ENCODE measurements around the gene HEXD. TPM values are rescaled to one million over a fixed set of nuclear protein-coding genes. Genes with fewer than 3 reads are reported as not detected.

Gene HEXD
- polyA plus RNA-seq, 6 donors from 2014 or later: 10.8 to 30.5 (median 18.2) TPM

GRCh38 chr17:82385559-82386254 is 32.4 kb upstream of the HEXD start:
- H3K4me3 Mint-ChIP-seq: no peak overlapping the region
- H3K4me1 Mint-ChIP-seq: peaks cover 2 to 14% (median 8%) of the 10 kb centered on the region in 3 donors
- DNase-seq: no peak
- H3K36me3 Mint-ChIP-seq: no peaks in the 10 kb centered on the region
- peaks cover 9 to 48% (median 9%) of the 10 kb centered on the region in 3 donors for H3K27me3 Mint-ChIP-seq
- peaks cover 0 to 2% (median 0%) of the 10 kb centered on the region in 7 donors for H3K9me3 Mint-ChIP-seq
- ATAC-seq (ENCODE audit: low read depth in 2 of 2): no peak
- no peak overlapping the region for H3K27ac Mint-ChIP-seq

GRCh38 chr17:82386255-82386831 is 31.8 kb upstream of the HEXD start:
- H3K27me3 Mint-ChIP-seq: peaks cover 3 to 41% (median 5%) of the 10 kb centered on the region in 3 donors
- peaks cover 2 to 10% (median 8%) of the 10 kb centered on the region in 3 donors for H3K4me1 Mint-ChIP-seq
- H3K9me3 Mint-ChIP-seq: no peaks in the 10 kb centered on the region
- H3K4me3 Mint-ChIP-seq: no peak overlapping the region
- ATAC-seq (ENCODE audit: low read depth in 2 of 2): no peak
- H3K27ac Mint-ChIP-seq: peak overlapping the region in 1 of 6 donors; percentile 69
- DNase-seq: no peak
- no peaks in the 10 kb centered on the region for H3K36me3 Mint-ChIP-seq

- peak overlapping the region in 1 of 6 donors; percentile 72 for H3K27ac Mint-ChIP-seq
- DNase-seq: no peak
Measured at GRCh38 chr17:82386881-82387704, 31.1 kb upstream of the HEXD start.

GRCh38 chr17:82387705-82388106 is 30.4 kb upstream of the HEXD start:
- ATAC-seq (ENCODE audit: low read depth in 2 of 2) (no peak), DNase-seq (no peak)
- Mint-ChIP-seq H3K9me3 (no peaks in the 10 kb centered on the region), H3K27ac (peak overlapping the region in 2 of 6 donors; percentile 54 to 72), H3K36me3 (no peaks in the 10 kb centered on the region), H3K27me3 (peaks cover 0 to 32% (median 3%) of the 10 kb centered on the region in 3 donors), H3K4me1 (peaks cover 2 to 8% (median 7%) of the 10 kb centered on the region in 3 donors), H3K4me3 (no peak overlapping the region)

More at GRCh38 chr17:82386881-82387704, 31.1 kb upstream of the HEXD start:
- Mint-ChIP-seq H3K4me3 (no peak overlapping the region), H3K27me3 (peaks cover 0 to 36% (median 3%) of the 10 kb centered on the region in 3 donors), H3K36me3 (no peaks in the 10 kb centered on the region), H3K9me3 (no peaks in the 10 kb centered on the region), H3K4me1 (peaks cover 2 to 8% (median 7%) of the 10 kb centered on the region in 3 donors)
- no peak for ATAC-seq (ENCODE audit: low read depth in 2 of 2)

- no peak overlapping the region for H3K4me3 Mint-ChIP-seq
- H3K27ac Mint-ChIP-seq: peak overlapping the region in 1 of 6 donors; percentile 54
- no peak for DNase-seq
- H3K27me3 Mint-ChIP-seq: peaks cover 0 to 27% (median 3%) of the 10 kb centered on the region in 3 donors
- no peaks in the 10 kb centered on the region for H3K36me3 Mint-ChIP-seq
- H3K4me1 Mint-ChIP-seq: peaks cover 2 to 8% (median 7%) of the 10 kb centered on the region in 3 donors
- H3K9me3 Mint-ChIP-seq: no peaks in the 10 kb centered on the region
- no peak for ATAC-seq (ENCODE audit: low read depth in 2 of 2)
Measured at GRCh38 chr17:82388223-82388921, 29.8 kb upstream of the HEXD start.

- H3K27ac Mint-ChIP-seq: no peak overlapping the region
- peaks cover 2 to 8% (median 7%) of the 10 kb centered on the region in 3 donors for H3K4me1 Mint-ChIP-seq
- no peak for DNase-seq
- H3K4me3 Mint-ChIP-seq: no peak overlapping the region
- no peaks in the 10 kb centered on the region for H3K9me3 Mint-ChIP-seq
- H3K36me3 Mint-ChIP-seq: no peaks in the 10 kb centered on the region
- ATAC-seq (ENCODE audit: low read depth in 2 of 2): no peak
- H3K27me3 Mint-ChIP-seq: peaks cover 0 to 23% (median under 1%) of the 10 kb centered on the region in 3 donors
Measured at GRCh38 chr17:82388922-82389283, 29.2 kb upstream of the HEXD start.

GRCh38 chr17:82389379-82389778 is 28.8 kb upstream of the HEXD start:
- no peaks in the 10 kb centered on the region for H3K36me3 Mint-ChIP-seq
- H3K4me3 Mint-ChIP-seq: no peak overlapping the region
- peaks cover 0 to 23% (median 0%) of the 10 kb centered on the region in 3 donors for H3K27me3 Mint-ChIP-seq
- peaks cover 2 to 8% (median 7%) of the 10 kb centered on the region in 3 donors for H3K4me1 Mint-ChIP-seq
- DNase-seq: no peak
- no peak for ATAC-seq (ENCODE audit: low read depth in 2 of 2)
- H3K27ac Mint-ChIP-seq: no peak overlapping the region
- no peaks in the 10 kb centered on the region for H3K9me3 Mint-ChIP-seq

- H3K27ac Mint-ChIP-seq: no peak overlapping the region
- no peak overlapping the region for H3K4me3 Mint-ChIP-seq
Measured at GRCh38 chr17:82390015-82390859, 27.9 kb upstream of the HEXD start.

GRCh38 chr17:82390860-82391435 is 27.2 kb upstream of the HEXD start:
- Mint-ChIP-seq H3K36me3 (peaks cover 0 to under 1% of the 10 kb centered on the region in 2 donors), H3K27me3 (peaks cover 0 to 13% (median 0%) of the 10 kb centered on the region in 3 donors), H3K27ac (no peak overlapping the region), H3K9me3 (no peaks in the 10 kb centered on the region), H3K4me3 (no peak overlapping the region), H3K4me1 (peaks cover 2 to 8% (median 8%) of the 10 kb centered on the region in 3 donors)
- no peak for ATAC-seq (ENCODE audit: low read depth in 2 of 2)
- no peak for DNase-seq

More at GRCh38 chr17:82390015-82390859, 27.9 kb upstream of the HEXD start:
- Mint-ChIP-seq H3K36me3 (no peaks in the 10 kb centered on the region), H3K4me1 (peaks cover 2 to 8% (median 7%) of the 10 kb centered on the region in 3 donors), H3K9me3 (no peaks in the 10 kb centered on the region), H3K27me3 (peaks cover 0 to 17% (median 0%) of the 10 kb centered on the region in 3 donors)
- no peak for ATAC-seq (ENCODE audit: low read depth in 2 of 2)
- no peak for DNase-seq

- H3K27me3 Mint-ChIP-seq: peaks cover 0 to 7% (median 0%) of the 10 kb centered on the region in 3 donors
- no peak overlapping the region for H3K27ac Mint-ChIP-seq
- no peak for DNase-seq
- H3K9me3 Mint-ChIP-seq: no peaks in the 10 kb centered on the region
- peaks cover 2 to 14% (median 8%) of the 10 kb centered on the region in 3 donors for H3K4me1 Mint-ChIP-seq
- no peak overlapping the region for H3K4me3 Mint-ChIP-seq
- peaks cover 0 to 7% of the 10 kb centered on the region in 2 donors for H3K36me3 Mint-ChIP-seq
- ATAC-seq (ENCODE audit: low read depth in 2 of 2): no peak
Measured at GRCh38 chr17:82391496-82392066, 26.6 kb upstream of the HEXD start.

- no peak for DNase-seq
- Mint-ChIP-seq H3K4me3 (no peak overlapping the region), H3K36me3 (peaks cover 0 to 12% of the 10 kb centered on the region in 2 donors), H3K27me3 (peaks cover 0 to 6% (median 0%) of the 10 kb centered on the region in 3 donors), H3K27ac (no peak overlapping the region), H3K9me3 (no peaks in the 10 kb centered on the region), H3K4me1 (peaks cover 2 to 13% (median 7%) of the 10 kb centered on the region in 3 donors)
- no peak for ATAC-seq (ENCODE audit: low read depth in 2 of 2)
Measured at GRCh38 chr17:82392209-82392920, 25.8 kb upstream of the HEXD start.

All from naive B cell (primary cell).